ENCODE data around the gene HHIP.

DNA sequence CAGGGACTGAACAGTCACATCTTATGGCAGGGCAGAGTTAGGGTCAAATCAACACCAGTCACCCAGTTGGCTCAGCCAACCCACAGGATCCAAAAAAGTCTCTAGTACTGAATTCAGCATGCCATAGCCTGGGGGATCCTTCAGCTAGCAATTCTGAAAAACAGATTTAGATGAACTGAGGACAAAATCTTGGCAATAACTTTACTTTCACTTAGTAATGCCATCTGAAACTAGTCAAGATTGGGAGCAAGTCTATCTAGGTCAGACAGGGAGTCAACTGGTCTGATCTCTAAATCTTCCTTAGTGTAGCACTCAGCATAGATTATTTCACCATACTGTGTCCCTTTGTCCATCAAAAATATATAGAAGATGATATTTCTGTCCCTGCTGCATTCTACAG lies 76.0 kb downstream of the HHIP start:
- TF ChIP-seq, protein P1, sequence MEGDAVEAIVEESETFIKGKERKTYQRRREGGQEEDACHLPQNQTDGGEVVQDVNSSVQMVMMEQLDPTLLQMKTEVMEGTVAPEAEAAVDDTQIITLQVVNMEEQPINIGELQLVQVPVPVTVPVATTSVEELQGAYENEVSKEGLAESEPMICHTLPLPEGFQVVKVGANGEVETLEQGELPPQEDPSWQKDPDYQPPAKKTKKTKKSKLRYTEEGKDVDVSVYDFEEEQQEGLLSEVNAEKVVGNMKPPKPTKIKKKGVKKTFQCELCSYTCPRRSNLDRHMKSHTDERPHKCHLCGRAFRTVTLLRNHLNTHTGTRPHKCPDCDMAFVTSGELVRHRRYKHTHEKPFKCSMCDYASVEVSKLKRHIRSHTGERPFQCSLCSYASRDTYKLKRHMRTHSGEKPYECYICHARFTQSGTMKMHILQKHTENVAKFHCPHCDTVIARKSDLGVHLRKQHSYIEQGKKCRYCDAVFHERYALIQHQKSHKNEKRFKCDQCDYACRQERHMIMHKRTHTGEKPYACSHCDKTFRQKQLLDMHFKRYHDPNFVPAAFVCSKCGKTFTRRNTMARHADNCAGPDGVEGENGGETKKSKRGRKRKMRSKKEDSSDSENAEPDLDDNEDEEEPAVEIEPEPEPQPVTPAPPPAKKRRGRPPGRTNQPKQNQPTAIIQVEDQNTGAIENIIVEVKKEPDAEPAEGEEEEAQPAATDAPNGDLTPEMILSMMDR (IDR thresholded peaks at IDR 0.05): no peak
- TF ChIP-seq EZH2 (IDR thresholded peaks at IDR 0.05; ENCODE audit: borderline replicate concordance, insufficient read depth, low read depth, low read length, poor library complexity, severe bottlenecking): no peak

All from B cell (primary cell).